ENCODE results near the gene LYRM1.

LYRM1 gene

GRCh38 chr16:20902426-20902825, 1.9 kb downstream of the LYRM1 start:
- no peak for DNase-seq (ENCODE audit: low spot score)

- DNase-seq (ENCODE audit: low spot score): no peak
Measured at GRCh38 chr16:20903116-20903898, 2.7 kb downstream of the LYRM1 start.

GRCh38 chr16:20903899-20904506, 3.4 kb downstream of the LYRM1 start:
- DNase-seq (ENCODE audit: low spot score): no peak

- DNase-seq (ENCODE audit: low spot score): peak; percentile 53
Measured at GRCh38 chr16:20904507-20905081, 4.0 kb downstream of the LYRM1 start.

- DNase-seq (ENCODE audit: low spot score): no peak
Measured at GRCh38 chr16:20905576-20905975, 5.0 kb downstream of the LYRM1 start.

GRCh38 chr16:20906341-20907255, 6.0 kb downstream of the LYRM1 start:
- peak; percentile 66 for DNase-seq (ENCODE audit: low spot score)

- DNase-seq (ENCODE audit: low spot score): peak; percentile 47
Measured at GRCh38 chr16:20910781-20911321, 10.3 kb downstream of the LYRM1 start.

- no peak for DNase-seq (ENCODE audit: low spot score)
Measured at GRCh38 chr16:20911361-20911760, 10.8 kb downstream of the LYRM1 start.

GRCh38 chr16:20916289-20916688, 15.7 kb downstream of the LYRM1 start:
- DNase-seq (ENCODE audit: low spot score): no peak

GRCh38 chr16:20916942-20917341, 16.4 kb downstream of the LYRM1 start:
- DNase-seq (ENCODE audit: low spot score): no peak

- DNase-seq (ENCODE audit: low spot score): no peak
Measured at GRCh38 chr16:20918486-20919239, 18.1 kb downstream of the LYRM1 start.

GRCh38 chr16:20920091-20920490, 19.5 kb downstream of the LYRM1 start:
- no peak for DNase-seq (ENCODE audit: low spot score)

- no peak for DNase-seq (ENCODE audit: low spot score)
Measured at GRCh38 chr16:20920799-20921198, 20.2 kb downstream of the LYRM1 start.

- DNase-seq (ENCODE audit: low spot score): no peak
Measured at GRCh38 chr16:20923876-20924275, 23.3 kb downstream of the LYRM1 start.

GRCh38 chr16:20925751-20926150, 25.2 kb downstream of the LYRM1 start:
- DNase-seq (ENCODE audit: low spot score): no peak

GRCh38 chr16:20928774-20929411, 28.3 kb downstream of the LYRM1 start:
- no peak for DNase-seq (ENCODE audit: low spot score)

- DNase-seq (ENCODE audit: low spot score): peak; percentile 61
Measured at GRCh38 chr16:20929676-20930364, 29.2 kb downstream of the LYRM1 start.

GRCh38 chr16:20930365-20930690, 29.8 kb downstream of the LYRM1 start:
- no peak for DNase-seq (ENCODE audit: low spot score)

- no peak for DNase-seq (ENCODE audit: low spot score)
Measured at GRCh38 chr16:20931066-20931600, 30.6 kb downstream of the LYRM1 start.

GRCh38 chr16:20933589-20933988, 33.0 kb downstream of the LYRM1 start:
- DNase-seq (ENCODE audit: low spot score): no peak

All from hepatic stellate cell (primary cell).